Stimulated activated CD8-positive, alpha-beta memory T cell treated with anti-CD3 and anti-CD28 coated beads, Interleukin-2, amount 100 ng/mL, for 1 hour (primary cell): ENCODE measurements around the gene SPAG16.
"Not testable (repeated sequence)": the region's sequence is repeated elsewhere in the genome, so short reads cannot be mapped to it uniquely, and the experiment has no call there.

ENCODE experiments used
- DNase-seq, 2 donors: peaks; one replicate each; pipeline ENCODE4 v3.0.0-alpha.2; 2020; ENCODE audit warnings: low read depth in 2 of 2

Gene SPAG16

DNA sequence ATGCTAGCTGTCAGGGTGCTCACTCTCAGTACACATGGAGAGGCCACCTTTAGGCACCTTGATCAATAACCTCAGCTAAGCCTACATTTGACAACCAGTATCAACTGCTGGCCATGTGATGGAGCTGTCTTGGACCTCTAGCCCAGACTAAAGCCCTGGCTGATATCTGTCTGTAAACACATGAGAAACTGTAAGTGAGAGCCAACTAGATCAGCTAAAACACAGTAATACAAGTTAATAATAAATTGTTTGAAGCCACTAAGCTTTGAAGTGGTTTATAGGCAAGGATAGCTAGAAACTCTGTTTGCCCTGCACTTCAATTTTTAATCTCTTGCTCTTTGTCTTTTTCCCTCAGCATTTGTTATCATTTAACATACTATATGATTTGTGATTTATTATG, 407.1 kb downstream of the SPAG16 start:
- no peak for DNase-seq

DNA sequence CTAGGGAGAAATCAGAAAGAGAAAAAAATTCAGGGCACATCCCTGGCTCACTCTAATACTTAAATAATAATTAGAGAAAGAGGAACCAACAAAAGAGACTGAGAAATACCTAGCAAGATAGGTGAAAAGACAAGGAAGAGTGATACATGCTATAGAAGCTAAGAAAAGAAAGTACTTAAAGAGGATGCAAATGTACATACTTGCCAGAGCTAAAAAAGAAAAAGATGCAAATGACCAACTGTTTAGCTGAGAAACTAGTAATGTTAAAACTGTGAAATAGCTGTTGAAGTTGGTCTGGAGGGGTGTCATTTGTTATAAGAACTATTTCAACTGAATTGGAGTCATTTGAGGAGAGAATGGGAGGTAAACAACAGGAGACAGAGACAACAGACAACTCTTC, 412.2 kb downstream of the SPAG16 start:
- no peak for DNase-seq

DNA sequence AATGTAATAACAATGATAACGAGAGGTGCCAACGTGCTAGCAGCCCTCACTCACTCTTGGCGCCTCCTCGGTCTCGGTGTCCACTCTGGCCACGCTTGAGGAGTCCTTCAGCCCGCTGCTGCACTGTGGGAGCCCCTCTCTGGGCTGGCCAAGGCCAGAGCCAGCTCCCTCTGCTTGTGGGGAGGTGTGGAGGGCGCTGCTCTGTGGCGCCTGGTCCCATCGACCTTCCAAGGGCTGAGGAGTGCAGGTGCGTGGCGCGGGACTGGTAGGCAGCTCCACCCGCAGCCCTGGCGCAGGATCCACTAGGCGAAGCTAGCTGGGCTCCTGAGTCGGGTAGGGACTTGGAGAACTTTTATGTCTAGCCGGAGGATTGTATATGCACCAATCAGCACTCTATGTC, 417.1 kb downstream of the SPAG16 start:
- not testable (repeated sequence) for DNase-seq

DNA sequence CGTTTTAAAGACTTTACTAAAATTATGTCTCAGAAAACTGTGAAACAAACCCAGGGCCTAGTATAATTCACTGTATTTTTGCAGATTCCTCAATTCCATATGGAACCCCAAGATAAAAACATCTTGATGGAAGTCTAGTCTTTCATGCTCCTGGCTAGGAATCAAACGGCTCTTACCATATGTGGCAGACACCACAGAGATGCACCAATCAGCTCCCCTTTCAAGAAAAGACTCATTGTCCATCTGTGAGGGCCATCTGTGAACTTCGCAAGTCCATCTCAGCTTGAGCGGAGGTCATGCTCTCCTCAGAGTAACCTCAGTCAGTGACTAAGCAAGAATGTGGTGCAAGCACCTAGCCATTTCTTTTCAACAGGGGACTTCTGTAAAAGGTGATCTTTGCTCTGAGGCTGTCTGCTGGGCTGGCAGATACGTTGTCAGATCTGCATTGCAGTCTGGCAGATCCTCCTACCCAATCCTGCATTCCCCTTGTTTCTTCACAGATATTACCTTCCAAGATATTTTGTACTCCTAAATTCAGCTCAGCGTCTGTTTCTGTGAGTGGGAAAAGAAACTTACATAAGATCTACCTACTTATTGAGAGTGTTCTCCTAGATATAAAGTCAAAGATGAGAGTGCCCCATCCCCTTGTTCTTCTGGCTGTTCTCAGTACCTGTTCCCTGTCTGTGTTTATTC, 419.3 kb downstream of the SPAG16 start:
- no peak for DNase-seq

DNA sequence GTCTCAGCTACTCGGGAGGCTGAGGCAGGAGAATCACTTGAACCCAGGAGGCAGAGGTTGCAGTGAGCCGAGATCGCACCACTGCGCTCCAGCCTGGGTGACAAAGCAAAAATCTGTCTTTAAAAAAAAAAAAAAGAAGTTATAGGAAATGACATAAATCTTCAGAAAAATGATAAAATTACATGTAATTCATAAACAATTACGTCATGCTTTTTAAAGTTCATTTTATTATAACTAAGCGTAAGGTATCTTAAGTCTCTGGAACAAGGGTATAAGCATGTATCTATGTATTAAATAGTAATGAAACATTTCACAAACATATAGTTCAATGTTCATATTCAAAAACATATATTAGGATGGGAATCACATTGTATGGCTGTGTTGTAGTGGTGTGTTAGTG, 425.9 kb downstream of the SPAG16 start:
- no peak for DNase-seq

DNA sequence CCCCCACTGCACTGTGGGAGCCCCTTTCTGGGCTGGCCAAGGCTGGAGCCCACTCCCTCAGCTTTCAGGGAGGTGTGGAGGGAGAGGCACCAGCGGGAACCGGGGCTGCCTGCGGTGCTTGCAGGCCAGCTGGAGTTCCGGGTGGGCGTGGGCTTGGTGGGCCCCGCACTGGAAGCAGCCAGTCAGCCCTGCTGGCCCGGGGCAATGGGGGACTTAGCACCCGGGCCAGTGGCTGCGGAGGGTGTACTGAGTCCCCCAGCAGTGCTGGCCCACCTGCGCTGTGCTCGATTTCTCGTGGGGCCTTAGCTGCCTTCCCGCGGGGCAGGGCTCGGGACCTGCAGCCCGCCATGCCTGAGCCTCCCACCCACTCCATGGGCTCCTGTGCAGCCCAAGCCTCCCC, 434.1 kb downstream of the SPAG16 start:
- not testable (repeated sequence) for DNase-seq

DNA sequence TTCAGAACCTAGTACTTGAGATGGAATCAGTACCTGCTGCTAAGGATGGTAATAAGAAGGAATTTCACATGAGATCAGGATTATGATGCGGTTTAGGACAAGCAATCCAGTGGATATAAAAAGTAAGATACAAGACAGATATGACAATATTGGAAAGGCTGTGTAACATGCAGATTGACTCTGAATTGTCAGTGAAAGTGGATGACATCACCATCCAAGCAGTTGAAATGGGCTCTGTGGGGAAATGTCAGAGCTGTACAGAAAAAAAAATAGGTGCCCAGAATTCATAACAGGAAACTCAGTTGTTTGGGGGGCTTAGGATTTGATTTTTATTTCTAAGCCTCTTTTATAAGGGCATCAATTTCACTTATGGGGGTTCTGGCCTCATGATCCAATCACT, 438.3 kb downstream of the SPAG16 start:
- no peak for DNase-seq

DNA sequence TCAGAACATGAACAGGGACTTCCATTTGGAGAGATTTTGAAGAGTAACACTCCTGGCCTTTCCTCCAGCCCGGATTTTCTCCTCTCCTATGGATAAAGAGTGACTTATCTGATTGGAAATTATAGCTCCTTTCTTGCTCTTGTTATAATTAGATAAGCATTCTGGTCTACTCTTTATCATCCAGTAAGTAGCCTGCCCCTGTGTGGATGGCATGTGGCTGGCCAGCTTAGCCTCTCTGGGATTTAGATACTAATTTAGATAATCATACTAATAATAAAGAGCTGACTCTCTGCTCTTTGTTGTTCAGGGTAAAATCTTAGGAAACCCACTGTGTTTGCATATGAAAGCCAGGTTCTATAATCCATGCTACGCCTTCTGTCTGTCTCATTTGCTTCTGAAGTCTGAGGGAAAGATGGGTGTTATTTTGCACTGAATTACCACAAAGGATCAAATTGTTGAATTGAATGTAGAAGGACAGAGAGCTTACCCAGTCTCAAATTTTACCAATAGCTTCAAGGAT, 438.8 kb downstream of the SPAG16 start:
- no peak for DNase-seq

DNA sequence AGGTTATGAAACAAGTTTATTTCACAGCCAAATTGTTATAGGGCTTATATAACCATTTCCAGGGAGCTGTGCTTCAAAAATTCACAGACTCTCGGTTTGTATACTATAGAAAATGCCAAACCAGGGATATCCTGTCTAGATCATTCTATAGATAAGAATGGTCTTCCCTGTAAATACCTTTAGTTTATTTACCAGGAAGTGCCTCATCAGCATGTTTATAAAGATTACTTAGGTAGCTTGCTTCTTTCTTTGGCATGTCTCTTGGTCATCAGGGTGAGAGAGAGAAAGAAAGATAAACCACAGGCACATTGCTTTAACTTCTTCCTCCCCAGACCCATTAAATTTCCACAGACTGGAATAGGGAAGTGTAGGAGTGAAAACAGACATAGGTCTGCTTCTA, 439.4 kb downstream of the SPAG16 start:
- no peak for DNase-seq

DNA sequence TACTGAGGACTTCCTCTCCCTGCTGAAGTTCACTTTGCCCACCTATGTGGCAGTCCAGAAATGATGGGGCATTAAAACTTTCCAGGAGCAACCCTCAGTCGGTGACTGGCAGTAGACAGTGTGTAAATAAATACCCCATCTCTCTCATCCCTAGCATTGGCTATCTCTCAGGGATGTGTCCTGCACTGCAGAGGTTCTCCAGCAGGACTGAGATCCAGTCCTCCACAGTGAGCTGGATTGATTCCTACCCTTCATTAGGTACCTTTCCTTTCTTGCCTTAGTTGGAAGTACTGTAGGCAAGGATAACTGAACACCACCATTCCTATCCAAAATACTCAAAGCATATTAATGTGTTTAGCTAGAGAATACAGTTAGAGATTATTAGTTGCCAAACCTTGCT, 441.8 kb downstream of the SPAG16 start:
- no peak for DNase-seq

DNA sequence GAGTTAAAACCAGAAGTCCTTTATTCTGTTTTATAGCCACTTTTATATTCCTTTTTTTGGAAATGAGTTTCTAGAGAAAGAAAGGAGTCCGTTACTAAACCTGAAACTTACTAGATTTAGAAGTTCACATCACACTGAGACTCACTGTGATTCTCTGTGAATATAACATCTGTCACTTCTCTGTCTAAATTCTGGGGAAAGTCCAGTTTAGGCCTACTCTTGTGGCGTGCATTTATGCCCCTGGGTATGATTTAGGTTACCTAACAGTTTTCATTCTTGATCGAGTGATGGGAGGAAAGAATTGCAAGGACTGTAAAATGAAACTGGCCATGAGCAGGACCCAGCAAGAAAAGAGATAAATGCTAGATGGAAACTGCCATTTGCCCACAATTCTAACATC, 449.6 kb downstream of the SPAG16 start:
- DNase-seq, result no peak

DNA sequence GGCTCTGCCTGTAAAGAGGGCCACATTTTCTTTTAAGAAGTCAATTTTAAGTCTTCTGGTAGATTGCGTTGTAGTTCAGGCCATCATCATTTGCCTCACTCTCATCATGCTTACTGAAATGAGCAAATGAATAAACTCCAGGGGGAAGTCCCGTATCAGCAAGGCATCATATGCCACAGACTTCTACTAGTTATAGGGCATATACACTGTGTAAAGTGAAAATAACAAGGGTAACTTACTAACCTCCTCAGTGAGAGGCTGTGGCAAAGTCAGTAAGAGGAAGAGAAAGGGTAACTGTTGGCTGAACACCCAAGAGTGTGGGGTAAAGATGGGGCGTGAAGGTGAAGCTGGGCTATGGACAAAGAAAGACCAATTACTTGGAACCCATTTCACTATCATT, 456.2 kb downstream of the SPAG16 start:
- DNase-seq, result no peak

DNA sequence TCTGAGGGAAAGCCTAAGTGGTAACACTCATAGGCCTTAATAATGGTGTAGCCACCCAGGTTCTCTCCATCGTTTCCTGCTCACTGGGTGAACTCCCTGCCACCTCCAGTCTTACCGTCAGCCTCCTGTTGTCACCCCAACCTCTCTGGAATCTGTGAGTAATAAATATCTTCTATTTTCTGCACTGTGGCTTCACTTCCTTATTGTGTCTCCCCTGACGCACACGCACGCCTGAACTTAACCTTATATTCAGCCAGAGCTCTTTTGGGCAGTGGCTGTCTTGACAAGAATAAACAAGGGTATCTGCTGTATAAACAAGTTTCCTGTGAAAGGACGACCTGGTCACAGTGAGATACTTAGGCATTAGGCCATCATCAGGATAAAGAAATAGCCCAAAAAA, 467.2 kb downstream of the SPAG16 start:
- no peak for DNase-seq

DNA sequence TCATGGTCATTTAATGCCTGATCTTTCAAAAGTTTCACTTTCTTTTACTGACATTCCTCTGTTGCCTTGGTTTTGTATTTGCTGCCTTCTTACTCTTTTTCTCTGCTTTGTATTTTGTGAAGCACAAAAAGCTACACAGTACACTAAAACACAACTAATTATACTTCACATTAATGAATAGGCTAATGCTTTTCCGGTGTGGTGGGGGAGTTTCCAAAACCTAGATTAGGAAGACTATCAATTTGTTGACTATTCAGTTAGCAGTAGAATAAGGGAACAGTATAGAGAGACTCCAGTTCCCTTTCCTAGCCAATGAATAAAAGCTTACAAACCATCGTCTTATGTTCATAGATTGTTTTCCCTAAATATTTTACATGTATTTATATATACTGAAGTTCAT, 468.3 kb downstream of the SPAG16 start:
- DNase-seq, result no peak

DNA sequence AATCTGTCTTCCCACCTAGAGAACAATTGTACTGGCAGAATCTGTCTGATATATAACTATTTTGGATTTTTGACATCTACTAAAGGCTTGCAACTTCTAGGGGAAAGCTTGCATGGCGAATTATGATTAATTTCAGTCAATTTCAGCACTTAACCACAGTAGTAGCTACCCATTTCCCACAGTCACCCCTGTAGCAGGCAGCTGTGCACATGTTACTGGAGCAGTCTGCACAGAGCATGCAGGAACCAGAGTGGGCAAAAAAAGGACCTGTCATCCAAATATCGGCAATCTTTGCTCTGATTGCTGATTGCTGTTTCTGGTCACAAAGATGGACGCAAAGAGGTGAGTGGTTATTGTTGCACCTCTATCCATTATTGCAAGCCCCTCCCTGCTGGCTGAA, 473.3 kb downstream of the SPAG16 start:
- DNase-seq, result no peak

DNA sequence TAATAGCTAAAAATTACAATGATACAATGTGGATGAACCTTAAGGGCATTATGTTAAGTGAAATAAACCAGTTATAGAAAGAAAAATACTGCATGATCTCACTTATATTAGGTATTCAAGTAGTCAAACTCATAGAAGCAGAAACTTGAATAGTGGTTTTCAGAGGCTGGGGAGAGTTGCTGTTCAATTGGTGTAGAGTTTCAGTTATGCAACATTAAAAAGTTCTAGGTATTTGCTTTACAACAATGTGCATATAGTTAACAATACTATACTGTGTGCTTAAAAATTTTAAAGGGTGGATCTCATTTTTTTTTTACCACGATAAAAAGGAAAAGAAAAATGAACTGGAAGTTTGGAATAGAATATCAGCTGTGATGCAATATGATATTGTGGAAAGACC, 479.1 kb downstream of the SPAG16 start:
- no peak for DNase-seq

DNA sequence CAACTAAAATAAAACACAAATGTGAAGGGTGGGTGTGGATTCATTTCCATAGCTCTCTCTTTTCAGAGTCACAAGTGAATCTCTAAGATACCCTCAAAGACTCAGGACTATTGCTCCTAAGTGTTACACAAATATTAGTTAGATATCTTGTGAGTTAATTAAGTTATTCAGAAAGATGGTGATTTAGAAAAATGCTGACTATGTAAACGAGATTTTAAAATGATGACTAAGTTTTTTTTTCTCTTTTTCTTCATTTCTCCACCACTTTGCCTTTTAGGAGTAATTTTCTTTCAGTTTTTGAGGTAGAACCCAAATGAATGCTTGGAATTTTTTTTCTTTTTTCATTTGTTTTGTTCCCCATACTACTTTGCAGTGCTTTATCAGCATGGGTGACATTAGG, 479.7 kb downstream of the SPAG16 start:
- DNase-seq, result no peak

DNA sequence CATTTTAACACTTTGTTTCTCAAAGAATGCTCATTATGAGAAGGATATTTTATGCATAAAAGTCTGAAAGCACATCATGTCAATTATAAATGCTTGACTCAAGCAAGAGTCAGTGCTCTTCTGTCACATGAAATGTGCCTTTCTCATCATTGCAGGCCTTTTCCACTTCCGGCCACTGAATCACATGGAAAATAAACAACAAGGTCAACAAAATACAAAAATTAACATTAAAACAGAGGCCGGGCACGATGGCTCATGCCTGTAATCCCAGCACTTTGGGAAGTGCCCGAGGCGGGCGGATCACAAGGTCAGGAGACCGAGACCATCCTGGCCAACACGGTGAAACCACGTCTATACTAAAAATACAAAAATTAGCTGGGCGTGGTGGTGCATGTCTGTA, 480.6 kb downstream of the SPAG16 start:
- no peak for DNase-seq

DNA sequence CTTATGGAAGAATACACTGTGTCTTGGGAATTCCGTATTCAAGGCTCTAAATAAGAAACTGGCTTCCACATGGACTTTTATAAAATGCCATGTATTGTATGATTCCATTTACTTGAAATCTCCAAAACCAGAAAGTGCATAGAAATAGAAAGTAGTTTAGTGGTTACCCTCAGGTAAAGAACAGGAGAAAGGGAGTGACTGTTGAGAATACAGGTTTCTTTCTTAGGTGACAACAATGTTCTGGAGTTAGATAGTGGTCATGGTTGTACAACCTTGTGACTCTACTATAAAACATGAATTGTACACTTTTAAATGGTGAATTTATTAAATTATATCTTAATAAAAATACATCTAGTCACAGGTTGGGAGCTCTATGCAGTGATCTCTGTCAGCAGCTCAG, 481.8 kb downstream of the SPAG16 start:
- no peak for DNase-seq

DNA sequence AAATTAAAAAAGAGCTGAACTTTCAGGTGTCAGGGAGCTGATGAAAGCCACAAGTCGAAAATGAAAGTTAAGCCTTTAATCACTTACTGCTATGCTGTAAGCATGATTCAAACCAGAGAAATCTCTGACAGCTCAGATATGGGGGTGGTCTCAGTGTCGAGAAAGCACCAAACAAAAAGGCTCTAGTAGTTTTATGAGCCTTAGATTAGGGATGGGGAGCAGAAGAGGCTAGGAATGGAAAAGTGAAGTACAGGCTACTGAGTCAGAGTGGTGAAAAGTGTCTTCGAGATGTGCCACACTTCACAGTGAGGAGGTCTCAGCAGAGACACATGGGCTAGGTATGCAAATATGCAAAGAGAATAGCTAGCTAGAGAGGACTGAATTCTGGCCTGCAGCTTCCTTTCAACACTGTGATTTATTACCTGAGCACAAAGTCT, 482.2 kb downstream of the SPAG16 start:
- DNase-seq, result no peak

DNA sequence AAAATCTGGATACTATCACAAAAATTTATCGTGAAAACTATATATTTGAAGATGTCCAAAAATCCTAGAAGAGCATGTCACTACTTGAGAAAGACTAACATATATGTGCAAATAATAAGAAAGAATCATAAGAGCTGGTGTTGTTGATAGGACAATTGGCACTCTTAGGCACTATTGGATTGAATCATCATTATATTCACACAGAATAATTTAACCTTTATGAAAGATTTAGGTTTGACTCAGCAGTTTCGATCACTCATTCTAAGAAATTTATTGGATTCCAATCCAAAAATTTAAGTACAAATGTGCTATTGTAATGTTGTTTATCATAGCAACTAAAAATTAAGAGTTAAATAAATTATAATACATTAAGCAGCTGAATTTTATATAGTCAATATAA, 503.6 kb downstream of the SPAG16 start:
- DNase-seq, result no peak

DNA sequence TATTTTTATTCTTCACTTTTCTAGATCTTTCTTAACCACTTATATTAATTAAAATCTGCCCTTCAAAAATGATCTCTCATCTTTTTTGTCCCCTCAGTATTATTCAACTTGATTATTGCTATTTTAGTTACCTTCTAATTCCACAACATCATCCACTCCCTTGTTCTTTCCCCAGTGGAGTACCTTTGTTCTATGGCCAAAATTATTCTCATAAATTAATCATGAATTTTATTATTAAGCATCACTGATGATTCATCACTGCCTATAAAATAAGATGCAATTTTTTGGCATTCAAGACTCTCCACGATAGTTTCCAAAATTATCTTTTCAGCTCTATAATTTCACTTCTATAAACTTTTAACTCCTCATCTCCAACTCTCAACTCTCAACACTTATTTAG, 505.7 kb downstream of the SPAG16 start:
- no peak for DNase-seq

DNA sequence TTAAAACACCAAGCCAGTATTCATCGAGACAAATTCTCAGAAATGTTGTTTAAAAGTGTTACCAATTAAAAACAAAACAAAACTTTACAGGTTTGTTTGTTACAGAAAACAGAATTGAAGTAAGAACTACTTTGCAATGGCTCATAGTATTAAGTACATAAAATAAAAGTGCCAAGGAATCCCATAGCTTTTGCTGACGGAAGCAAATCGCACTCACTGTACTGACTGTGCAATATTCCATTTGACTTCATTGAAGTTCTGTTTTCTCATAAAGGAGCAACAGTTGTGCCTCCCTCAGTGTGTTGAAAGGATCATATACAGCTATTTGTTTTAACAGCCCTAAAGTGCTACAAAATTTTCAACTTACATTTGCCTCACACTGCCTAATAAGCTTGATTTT, 507.8 kb downstream of the SPAG16 start:
- no peak for DNase-seq

DNA sequence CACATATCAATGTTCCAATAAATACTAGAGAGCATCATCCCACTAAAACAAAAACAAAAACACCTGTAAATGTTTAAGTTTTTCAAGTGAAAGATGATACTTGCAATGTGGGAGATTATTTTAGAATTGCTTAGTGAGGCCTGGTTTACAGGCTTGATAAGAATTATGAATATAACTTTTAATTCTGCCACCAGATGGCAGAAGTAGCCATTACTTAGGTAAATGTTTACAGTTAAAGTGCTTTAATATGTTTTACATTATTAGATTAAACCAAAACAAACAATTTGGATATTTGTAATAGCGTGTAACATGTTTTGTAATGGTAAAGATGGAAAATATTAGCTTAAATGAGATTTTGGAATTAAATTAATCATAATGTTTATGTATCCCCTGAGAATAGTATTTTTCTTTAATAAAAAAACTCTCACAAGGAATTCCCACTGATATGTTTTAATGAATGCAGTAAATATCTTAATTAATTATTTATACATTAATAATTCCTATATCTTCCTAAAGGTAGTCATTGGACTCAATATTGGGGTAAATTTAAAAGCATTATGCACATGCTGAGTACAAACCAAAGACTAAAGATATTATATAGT, 522.0 kb downstream of the SPAG16 start:
- DNase-seq, result no peak
